SK-N-SH treated with all-trans-retinoic acid at 6 μM for 48 hours (cell line): ENCODE measurements around the gene EIF3B.

Experiments used
- ATAC-seq: fragments of 200-7000 bp; cut with Tn5 transposase; 3 replicates; pipeline ENCODE4 v1.9.1; 2020; ENCODE audit warnings: mild to moderate bottlenecking, moderate library complexity
- ARNTL ChIP-seq: fragments of 450-650 bp; formaldehyde crosslinking; IDR thresholded peaks from 2 replicates; pipeline ENCODE4 v1.5.0; 2020; ENCODE audit warnings: low read depth, mild to moderate bottlenecking, moderate library complexity, borderline replicate concordance
- BACH2 ChIP-seq: fragments of 250-450 bp; sonication (Bioruptor Pico); IDR thresholded peaks from 2 replicates; pipeline ENCODE4 v1.9.0; 2021; ENCODE audit warnings: mild to moderate bottlenecking, borderline replicate concordance
- CSDC2 ChIP-seq: fragments of 250-450 bp; sonication (Bioruptor Pico); IDR thresholded peaks from 2 replicates; pipeline ENCODE4 v1.5.0; 2020; ENCODE audit warnings: mild to moderate bottlenecking, moderate library complexity
- CSRNP3 ChIP-seq: fragments of 250-450 bp; sonication (Bioruptor Pico); IDR thresholded peaks from 2 replicates; pipeline ENCODE4 v1.5.1; 2021; ENCODE audit warnings: mild to moderate bottlenecking, moderate library complexity
- ESRRG ChIP-seq: fragments of 250-450 bp; sonication (Bioruptor Pico); IDR thresholded peaks from 2 replicates; pipeline ENCODE4 v1.6.1; 2021; ENCODE audit warnings: mild to moderate bottlenecking
- GLIS3 ChIP-seq: fragments of 250-450 bp; sonication (Bioruptor Pico); IDR thresholded peaks from 2 replicates; pipeline ENCODE4 v1.5.0; 2020; ENCODE audit warnings: mild to moderate bottlenecking, moderate library complexity
- ISL1 ChIP-seq: fragments of 250-450 bp; sonication (Bioruptor Pico); IDR thresholded peaks from 2 replicates; pipeline ENCODE4 v2.1.2; 2022; ENCODE audit warnings: mild to moderate bottlenecking, moderate library complexity
- OSR1 ChIP-seq: fragments of 250-450 bp; sonication (Bioruptor Pico); IDR thresholded peaks from 2 replicates; pipeline ENCODE4 v1.8.0; 2022; ENCODE audit warnings: moderate library complexity, mild to moderate bottlenecking, inconsistent platforms
- PATZ1 ChIP-seq: fragments of 250-450 bp; sonication (Bioruptor Pico); IDR thresholded peaks from 2 replicates; pipeline ENCODE4 v1.8.0; 2020; ENCODE audit warnings: mild to moderate bottlenecking, moderate library complexity, borderline replicate concordance
- RARB ChIP-seq: fragments of 250-450 bp; sonication (Bioruptor Pico); IDR thresholded peaks from 2 replicates; pipeline ENCODE4 v1.8.0; 2021; ENCODE audit warnings: mild to moderate bottlenecking, moderate library complexity
- TOX ChIP-seq: fragments of 250-450 bp; sonication (Bioruptor Pico); IDR thresholded peaks from 2 replicates; pipeline ENCODE4 v1.8.0; 2021; ENCODE audit warnings: mild to moderate bottlenecking, moderate library complexity, borderline replicate concordance
- TSHZ2 ChIP-seq: fragments of 250-450 bp; sonication (Bioruptor Pico); IDR thresholded peaks from 2 replicates; pipeline ENCODE4 v1.5.0; 2020; ENCODE audit warnings: mild to moderate bottlenecking, moderate library complexity
- ZC3H10 ChIP-seq: fragments of 250-450 bp; sonication (Bioruptor Pico); IDR thresholded peaks from 2 replicates; pipeline ENCODE4 v1.5.1; 2021; ENCODE audit warnings: mild to moderate bottlenecking, moderate library complexity
- ZFP3 ChIP-seq: fragments of 250-450 bp; sonication (Bioruptor Pico); IDR thresholded peaks from 2 replicates; pipeline ENCODE4 v1.5.0; 2020; ENCODE audit warnings: mild to moderate bottlenecking, moderate library complexity
- ZFP30 ChIP-seq: fragments of 450-650 bp; formaldehyde crosslinking; IDR thresholded peaks from 2 replicates; pipeline ENCODE4 v1.5.0; 2022; ENCODE audit warnings: mild to moderate bottlenecking, moderate library complexity
- ZNF565 ChIP-seq: fragments of 450-650 bp; formaldehyde crosslinking; conservative IDR thresholded peaks from 2 replicates; pipeline ENCODE4 v1.5.0; 2020; ENCODE audit warnings: low read depth, mild to moderate bottlenecking, moderate library complexity
- ZNF70 ChIP-seq: fragments of 450-650 bp; formaldehyde crosslinking; IDR thresholded peaks from 2 replicates; pipeline ENCODE4 v1.5.0; 2020; ENCODE audit warnings: mild to moderate bottlenecking, moderate library complexity
- ZNF8 ChIP-seq: fragments of 450-650 bp; formaldehyde crosslinking; IDR thresholded peaks from 2 replicates; pipeline ENCODE4 v1.5.0; 2020; ENCODE audit warnings: mild to moderate bottlenecking, moderate library complexity
- TF ChIP-seq, protein P1 (sequence below): fragments of 250-450 bp; sonication (Bioruptor Pico); IDR thresholded peaks from 2 replicates; pipeline ENCODE4 v1.8.0; 2021; ENCODE audit warnings: low read depth, mild to moderate bottlenecking, moderate library complexity, borderline replicate concordance

Gene EIF3B

GRCh38 chr7:2412587-2413201 lies 58.1 kb downstream of the EIF3B start:
- ATAC-seq: peak; percentile 58
- TF ChIP-seq, protein P1, sequence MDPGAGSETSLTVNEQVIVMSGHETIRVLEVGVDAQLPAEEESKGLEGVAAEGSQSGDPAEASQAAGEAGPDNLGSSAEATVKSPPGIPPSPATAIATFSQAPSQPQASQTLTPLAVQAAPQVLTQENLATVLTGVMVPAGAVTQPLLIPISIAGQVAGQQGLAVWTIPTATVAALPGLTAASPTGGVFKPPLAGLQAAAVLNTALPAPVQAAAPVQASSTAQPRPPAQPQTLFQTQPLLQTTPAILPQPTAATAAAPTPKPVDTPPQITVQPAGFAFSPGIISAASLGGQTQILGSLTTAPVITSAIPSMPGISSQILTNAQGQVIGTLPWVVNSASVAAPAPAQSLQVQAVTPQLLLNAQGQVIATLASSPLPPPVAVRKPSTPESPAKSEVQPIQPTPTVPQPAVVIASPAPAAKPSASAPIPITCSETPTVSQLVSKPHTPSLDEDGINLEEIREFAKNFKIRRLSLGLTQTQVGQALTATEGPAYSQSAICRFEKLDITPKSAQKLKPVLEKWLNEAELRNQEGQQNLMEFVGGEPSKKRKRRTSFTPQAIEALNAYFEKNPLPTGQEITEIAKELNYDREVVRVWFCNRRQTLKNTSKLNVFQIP (CRISPR knock-in tag): no peak
- no peak for TF ChIP-seq ZNF8 (CRISPR knock-in tag)
- TF ChIP-seq CSDC2 (CRISPR knock-in tag): no peak
- TF ChIP-seq RARB (CRISPR knock-in tag): no peak
- TF ChIP-seq ZNF70 (CRISPR knock-in tag): no peak
- TF ChIP-seq TSHZ2 (CRISPR knock-in tag): no peak
- no peak for TF ChIP-seq CSRNP3 (CRISPR knock-in tag)
- no peak for TF ChIP-seq ZC3H10 (CRISPR knock-in tag)
- no peak for TF ChIP-seq ZFP3 (CRISPR knock-in tag)
- no peak for TF ChIP-seq ESRRG (CRISPR knock-in tag)
- TF ChIP-seq ZFP30 (CRISPR knock-in tag): no peak
- TF ChIP-seq OSR1 (CRISPR knock-in tag): no peak
- no peak for TF ChIP-seq TOX (CRISPR knock-in tag)
- TF ChIP-seq ZNF565: no peak
- no peak for TF ChIP-seq GLIS3 (CRISPR knock-in tag)
- no peak for TF ChIP-seq BACH2 (CRISPR knock-in tag)
- TF ChIP-seq PATZ1 (CRISPR knock-in tag): no peak
- TF ChIP-seq ISL1 (CRISPR knock-in tag): no peak; the same call in 1 of the 2 replicates
- TF ChIP-seq, all 23 proteins: peak for 0

- TF ChIP-seq ESRRG (CRISPR knock-in tag): no peak
- no peak for TF ChIP-seq PATZ1 (CRISPR knock-in tag)
- no peak for TF ChIP-seq ZNF565
- TF ChIP-seq ARNTL: no peak
- no peak for TF ChIP-seq CSDC2 (CRISPR knock-in tag)
- TF ChIP-seq TSHZ2 (CRISPR knock-in tag): no peak
- TF ChIP-seq ZFP3 (CRISPR knock-in tag): no peak
- no peak for TF ChIP-seq BACH2 (CRISPR knock-in tag)
- TF ChIP-seq ZC3H10 (CRISPR knock-in tag): no peak
- no peak for TF ChIP-seq GLIS3 (CRISPR knock-in tag)
- TF ChIP-seq TOX (CRISPR knock-in tag): no peak
- TF ChIP-seq, protein P1 (CRISPR knock-in tag): no peak
- TF ChIP-seq ZNF8 (CRISPR knock-in tag): no peak
- no peak for TF ChIP-seq OSR1 (CRISPR knock-in tag)
- ATAC-seq: no peak
Measured at GRCh38 chr7:2416063-2416462, 61.4 kb downstream of the EIF3B start.
